PFSK-1 (cell line): ENCODE data around the gene NEGR1.

Experiments
- POLR2AphosphoS5 ChIP-seq: IDR thresholded peaks from 2 replicates; pipeline ENCODE4 v1.6.1; 2012; ENCODE audit warnings: low read depth, mild to moderate bottlenecking, control low read depth, low read length, moderate library complexity
- TF ChIP-seq, protein P1 (sequence below), 2 experiments: IDR thresholded peaks; 2 replicates each; pipeline versions ENCODE4 v1.6.1 to v1.8.0; 2011 to 2012; ENCODE audit warnings: low read depth in 2 of 2, low read length in 2 of 2, control low read depth in 1 of 2, inconsistent platforms in 1 of 2, mild to moderate bottlenecking in 1 of 2, moderate library complexity in 1 of 2; ENCODE audit not compliant: insufficient read depth in 1 of 2

DNA sequence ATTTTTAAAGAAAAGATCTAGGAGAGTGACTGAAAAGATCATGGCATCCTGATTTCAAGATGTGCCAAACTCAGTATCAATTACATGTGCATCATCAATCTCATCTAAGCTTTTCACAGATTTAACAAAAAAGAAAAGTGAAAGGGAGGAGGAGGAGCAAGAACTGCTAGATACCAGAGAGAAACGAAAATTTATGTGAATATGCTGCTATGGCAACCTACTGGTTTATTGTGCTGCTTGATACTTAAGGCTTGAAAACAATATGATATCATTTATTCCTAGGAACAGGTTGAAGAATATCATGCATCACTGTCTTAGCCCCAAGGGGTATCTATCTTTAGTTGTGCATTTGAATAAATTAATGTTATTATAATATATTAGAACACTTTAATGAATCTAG lies 683.0 kb downstream of the NEGR1 start:
- TF ChIP-seq, protein P1, sequence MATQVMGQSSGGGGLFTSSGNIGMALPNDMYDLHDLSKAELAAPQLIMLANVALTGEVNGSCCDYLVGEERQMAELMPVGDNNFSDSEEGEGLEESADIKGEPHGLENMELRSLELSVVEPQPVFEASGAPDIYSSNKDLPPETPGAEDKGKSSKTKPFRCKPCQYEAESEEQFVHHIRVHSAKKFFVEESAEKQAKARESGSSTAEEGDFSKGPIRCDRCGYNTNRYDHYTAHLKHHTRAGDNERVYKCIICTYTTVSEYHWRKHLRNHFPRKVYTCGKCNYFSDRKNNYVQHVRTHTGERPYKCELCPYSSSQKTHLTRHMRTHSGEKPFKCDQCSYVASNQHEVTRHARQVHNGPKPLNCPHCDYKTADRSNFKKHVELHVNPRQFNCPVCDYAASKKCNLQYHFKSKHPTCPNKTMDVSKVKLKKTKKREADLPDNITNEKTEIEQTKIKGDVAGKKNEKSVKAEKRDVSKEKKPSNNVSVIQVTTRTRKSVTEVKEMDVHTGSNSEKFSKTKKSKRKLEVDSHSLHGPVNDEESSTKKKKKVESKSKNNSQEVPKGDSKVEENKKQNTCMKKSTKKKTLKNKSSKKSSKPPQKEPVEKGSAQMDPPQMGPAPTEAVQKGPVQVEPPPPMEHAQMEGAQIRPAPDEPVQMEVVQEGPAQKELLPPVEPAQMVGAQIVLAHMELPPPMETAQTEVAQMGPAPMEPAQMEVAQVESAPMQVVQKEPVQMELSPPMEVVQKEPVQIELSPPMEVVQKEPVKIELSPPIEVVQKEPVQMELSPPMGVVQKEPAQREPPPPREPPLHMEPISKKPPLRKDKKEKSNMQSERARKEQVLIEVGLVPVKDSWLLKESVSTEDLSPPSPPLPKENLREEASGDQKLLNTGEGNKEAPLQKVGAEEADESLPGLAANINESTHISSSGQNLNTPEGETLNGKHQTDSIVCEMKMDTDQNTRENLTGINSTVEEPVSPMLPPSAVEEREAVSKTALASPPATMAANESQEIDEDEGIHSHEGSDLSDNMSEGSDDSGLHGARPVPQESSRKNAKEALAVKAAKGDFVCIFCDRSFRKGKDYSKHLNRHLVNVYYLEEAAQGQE (IDR thresholded peaks at IDR 0.05; ENCODE audit: insufficient read depth in 1 of 2, low read depth in 2 of 2, low read length in 2 of 2): no peak
- TF ChIP-seq POLR2AphosphoS5: no peak
